Stimulated activated CD8-positive, alpha-beta memory T cell treated with anti-CD3 and anti-CD28 coated beads, Interleukin-2, amount 100 ng/mL, for 48 hours (primary cell): Measurements from ENCODE around the gene LYVE1.
"Not testable (repeated sequence)": the region's sequence is repeated elsewhere in the genome, so short reads cannot be mapped to it uniquely, and the experiment has no call there.

ENCODE experiments used
- DNase-seq, 2 donors: peaks; one replicate each; pipeline ENCODE4 v3.0.0-alpha.2; 2020; ENCODE audit warnings: low read depth in 2 of 2

LYVE1 gene, protein sequence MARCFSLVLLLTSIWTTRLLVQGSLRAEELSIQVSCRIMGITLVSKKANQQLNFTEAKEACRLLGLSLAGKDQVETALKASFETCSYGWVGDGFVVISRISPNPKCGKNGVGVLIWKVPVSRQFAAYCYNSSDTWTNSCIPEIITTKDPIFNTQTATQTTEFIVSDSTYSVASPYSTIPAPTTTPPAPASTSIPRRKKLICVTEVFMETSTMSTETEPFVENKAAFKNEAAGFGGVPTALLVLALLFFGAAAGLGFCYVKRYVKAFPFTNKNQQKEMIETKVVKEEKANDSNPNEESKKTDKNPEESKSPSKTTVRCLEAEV

DNA sequence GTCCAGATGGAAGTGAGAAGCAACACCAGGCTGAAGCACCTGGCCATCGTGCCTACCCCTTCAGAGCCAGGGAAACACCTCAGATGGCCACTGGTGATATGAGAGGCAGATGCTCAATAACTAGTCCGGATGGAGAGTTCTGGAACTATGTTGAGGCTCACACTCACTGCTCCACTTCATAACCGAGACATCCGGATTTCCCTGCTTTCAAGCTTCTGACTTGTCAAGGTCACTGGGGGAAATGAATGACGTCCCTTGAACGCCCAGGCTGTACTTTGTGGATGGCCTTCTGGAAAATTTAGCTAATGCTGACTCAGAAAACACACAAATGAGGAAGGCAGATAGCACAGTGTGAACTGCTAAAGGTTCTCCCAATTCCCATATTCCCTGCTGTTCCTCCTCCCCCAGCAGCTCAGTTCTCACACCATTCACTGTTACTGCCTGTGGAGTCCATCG is at the start of gene LYVE1:
TSS of gene LYVE1 (minus strand) at position 180 of the 456 bp plus-strand sequence. CDS start at position 47, 133 bp downstream.
- DNase-seq: no peak

DNA sequence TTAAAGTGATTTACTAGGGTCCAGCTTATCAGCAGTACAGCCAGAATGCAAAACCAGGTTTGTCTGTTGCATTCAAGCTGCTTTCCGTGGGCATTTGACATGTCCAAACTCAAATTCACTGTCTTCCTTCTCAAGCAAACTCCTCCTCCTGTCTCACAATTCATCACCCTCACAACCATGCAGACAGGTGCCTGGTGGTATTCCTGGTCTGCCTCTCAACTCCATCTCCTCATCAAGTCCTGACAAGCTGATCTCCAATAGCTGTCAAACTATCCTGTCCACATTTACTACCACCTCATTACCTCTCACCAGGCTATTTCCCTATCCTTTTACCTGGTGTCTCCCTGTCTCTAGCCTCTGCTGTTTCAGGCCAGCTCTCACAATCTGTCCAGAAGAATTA is 49.1 kb upstream of the LYVE1 start:
- DNase-seq: no peak

GRCh38 chr11:10611979-10612862 is 43.8 kb upstream of the LYVE1 start:
- DNase-seq: no peak

- no peak for DNase-seq
Observed at GRCh38 chr11:10609636-10610035, 41.2 kb upstream of the LYVE1 start.

- no peak for DNase-seq
Observed at GRCh38 chr11:10608584-10608983, 40.1 kb upstream of the LYVE1 start.

GRCh38 chr11:10607462-10608132 is 39.1 kb upstream of the LYVE1 start:
- no peak for DNase-seq

DNA sequence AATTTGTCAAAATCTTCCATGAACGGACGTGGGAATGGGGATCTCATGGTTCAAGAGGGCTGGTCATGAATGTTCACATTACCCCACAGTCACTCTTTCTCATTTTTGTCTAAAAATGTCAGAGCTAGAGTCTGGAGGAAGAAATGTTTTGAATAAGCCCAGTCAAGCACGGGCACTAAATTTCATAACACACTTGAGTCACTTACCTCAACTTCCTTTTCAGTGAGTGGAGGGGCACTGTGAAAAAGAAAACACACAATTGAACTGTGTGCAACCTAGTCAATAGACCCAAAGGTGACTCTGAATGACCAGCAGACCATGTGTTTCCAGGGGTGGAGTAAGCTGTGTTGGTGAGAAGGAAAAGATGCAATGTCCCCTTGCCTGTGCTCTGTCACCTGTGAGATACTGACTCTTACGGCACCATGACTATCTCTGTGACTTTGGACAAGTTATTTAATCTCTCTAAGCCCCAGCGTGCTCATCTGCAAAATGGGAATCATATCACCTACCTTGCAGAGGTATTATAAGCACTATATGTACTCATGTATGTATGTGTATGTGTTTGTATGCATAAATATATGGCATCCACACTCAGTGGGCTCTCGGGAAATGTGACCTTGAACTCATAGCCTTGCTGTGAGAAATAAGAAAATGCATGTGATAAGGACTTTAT is 38.2 kb upstream of the LYVE1 start:
- DNase-seq: no peak

DNA sequence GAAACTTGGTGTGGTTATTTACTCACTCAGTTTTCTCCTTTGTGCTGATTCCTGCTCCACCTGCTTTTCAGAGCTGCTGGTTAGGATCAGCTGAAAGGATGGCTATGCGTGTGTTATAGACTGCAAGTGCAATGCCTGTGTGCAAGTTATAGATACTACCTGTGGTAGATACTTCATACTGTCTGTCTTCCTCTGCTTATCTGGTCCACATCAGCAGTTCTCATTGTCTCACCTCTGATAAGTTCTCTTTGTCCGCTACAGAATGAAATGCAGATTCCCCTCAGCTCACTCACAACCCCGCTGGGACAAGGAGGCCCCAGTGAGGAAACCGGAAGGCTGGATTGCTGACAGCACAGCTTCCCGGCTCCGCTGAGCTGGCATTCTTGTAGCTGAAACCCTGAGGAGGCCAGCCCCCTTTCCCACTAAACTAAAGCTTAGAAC is 37.5 kb upstream of the LYVE1 start:
- no peak for DNase-seq

- no peak for DNase-seq
Observed at GRCh38 chr11:10604798-10605197, 36.3 kb upstream of the LYVE1 start.

GRCh38 chr11:10604340-10604748 is 35.9 kb upstream of the LYVE1 start:
- DNase-seq: no peak

- no peak for DNase-seq
Observed at GRCh38 chr11:10603721-10604297, 35.3 kb upstream of the LYVE1 start.

GRCh38 chr11:10602945-10603344 is 34.5 kb upstream of the LYVE1 start:
- no peak for DNase-seq

GRCh38 chr11:10602366-10602765 is 33.9 kb upstream of the LYVE1 start:
- DNase-seq: no peak

DNA sequence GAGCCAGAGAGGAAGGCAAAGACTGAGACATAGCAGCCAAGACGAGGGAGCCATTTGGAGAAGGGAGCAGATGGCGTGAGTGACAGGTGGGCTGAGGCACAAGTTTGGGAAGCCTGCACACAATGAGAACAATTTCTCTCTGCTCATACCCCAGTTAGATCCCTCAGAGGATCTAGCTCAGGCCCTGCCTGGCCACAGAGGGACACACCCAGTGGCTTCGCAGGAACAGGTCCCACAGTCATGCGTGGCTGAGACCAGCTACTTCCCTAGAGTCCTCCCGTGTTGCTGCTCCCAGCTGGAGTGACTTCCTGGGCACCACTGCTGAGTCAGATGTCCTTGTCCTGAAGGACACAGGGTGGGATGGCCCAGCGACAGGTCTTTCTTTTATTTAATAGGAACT is 33.4 kb upstream of the LYVE1 start:
- DNase-seq: no peak

- DNase-seq: no peak
Observed at GRCh38 chr11:10600570-10601248, 32.2 kb upstream of the LYVE1 start.

GRCh38 chr11:10599388-10600175 is 31.1 kb upstream of the LYVE1 start:
- no peak for DNase-seq

GRCh38 chr11:10598816-10599215 is 30.4 kb upstream of the LYVE1 start:
- no peak for DNase-seq

- DNase-seq: no peak
Observed at GRCh38 chr11:10597877-10598351, 29.4 kb upstream of the LYVE1 start.

DNA sequence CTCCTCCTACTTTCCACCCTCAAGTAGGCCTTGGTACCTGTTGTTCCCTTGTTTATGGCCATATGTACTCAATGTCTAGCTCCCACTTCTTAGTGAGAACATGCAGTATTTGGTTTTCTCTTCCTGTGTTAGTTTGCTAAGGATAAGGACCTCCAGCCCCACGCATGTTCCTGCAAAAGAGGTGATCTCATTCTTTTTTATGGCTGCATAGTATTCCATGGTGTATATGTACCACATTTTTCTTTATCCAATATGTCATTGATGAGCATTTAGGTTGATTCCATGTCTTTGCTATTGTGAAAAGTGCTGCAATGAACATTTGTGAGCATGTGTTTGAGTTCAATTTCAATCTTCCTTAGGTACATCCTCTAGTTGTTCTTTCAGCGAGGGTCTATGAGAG is 27.4 kb upstream of the LYVE1 start:
- DNase-seq: not testable (repeated sequence)

DNA sequence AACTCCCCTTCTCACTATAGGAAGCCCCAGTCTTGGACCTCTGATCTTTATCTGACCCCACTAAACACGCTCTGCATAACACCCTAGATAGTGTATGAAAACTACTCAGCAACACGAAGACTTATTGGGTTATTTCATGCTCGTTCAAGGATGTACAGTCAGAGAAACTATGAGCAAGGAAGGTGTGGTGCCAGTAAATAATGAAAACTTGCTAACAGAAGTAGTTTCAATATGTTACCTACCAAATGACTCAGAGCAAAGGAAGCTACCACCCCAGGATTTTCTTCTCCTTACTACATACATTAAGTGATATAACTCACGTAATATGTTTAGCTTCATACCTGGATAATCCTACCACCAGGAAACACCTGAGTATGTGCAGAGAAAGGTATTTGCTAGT is 25.9 kb upstream of the LYVE1 start:
- no peak for DNase-seq
